Testis (tissue), 3 donors: ENCODE data around the gene XPNPEP3. TPM values are rescaled to one million over a fixed set of nuclear protein-coding genes. Genes with fewer than 3 reads are reported as not detected.

Experiments used
- DNase-seq: peaks from one replicate; pipeline ENCODE4 v3.0.0-alpha.2; 2019
- H3K27ac ChIP-seq, 2 donors: fragments of 200-600 bp; sonication (generic); one replicate each; pipeline ENCODE4 v1.5.1; 2019
- H3K27me3 ChIP-seq: fragments of 200-600 bp; sonication (generic); one replicate; pipeline ENCODE4 v1.5.1; 2019
- H3K36me3 ChIP-seq: fragments of 200-600 bp; sonication (generic); one replicate; pipeline ENCODE4 v1.5.1; 2017; ENCODE audit warnings: low read depth; ENCODE audit errors: missing control alignments
- H3K4me1 ChIP-seq: fragments of 200-600 bp; sonication (generic); one replicate; pipeline ENCODE4 v1.5.1; 2019
- H3K4me3 ChIP-seq, 2 donors: fragments of 200-600 bp; sonication (generic); one replicate each; pipeline ENCODE4 v1.5.1; 2017 to 2019
- H3K9me3 ChIP-seq: fragments of 200-600 bp; sonication (generic); one replicate; pipeline ENCODE4 v1.5.1; 2017
- CTCF ChIP-seq, 3 experiments: fragments of 450-650 bp in 2 of 3; fragments of 200-600 bp in 1 of 3; sonication (generic) in 1 of 3; IDR thresholded peaks; one replicate each; pipeline ENCODE4 v1.5.1; 2016 to 2019; ENCODE audit warnings: antibody characterized with exemption in 3 of 3, mild to moderate bottlenecking in 2 of 3, moderate library complexity in 1 of 3
- POLR2A ChIP-seq: fragments of 450-650 bp; IDR thresholded peaks from one replicate; pipeline ENCODE4 v1.6.1; 2017; ENCODE audit warnings: antibody characterized with exemption, mild to moderate bottlenecking, moderate library complexity
- WGBS, 2 donors: methylation state at CpG; one replicate each; pipeline ENCODE4 v1.1.5; 2018; 5-methylcytosine and 5-hydroxymethylcytosine counted together
- intact Hi-C: fragments of 100-400 bp; cut with DNase I; formaldehyde crosslinking; loops from one replicate; pipeline ENCODE4 v1.15.1; 2023; ENCODE audit warnings: low total_unique reads
- microRNA-seq, 2 donors: library from miRNA; unstranded; fragments of <30 nt; microRNA quantifications; one replicate each; pipeline ENCODE4, GENCODE V29; 2016; ENCODE audit warnings: borderline number of aligned reads in 2 of 2, borderline replicate concordance in 1 of 2
- polyA plus RNA-seq: library from polyadenylated mRNA; stranded (reverse); fragments of 350-450 nt; fragmentation: Illumina TruSeq; extraction: RNeasy Lipid Tissue Mini Kit (QIAGEN cat#74804); gene quantifications from one replicate; pipeline ENCODE4 v1.2.3, GENCODE V29; 2014; ENCODE audit warnings: low read depth, low replicate concordance; ENCODE audit not compliant: insufficient read depth
- small RNA-seq, 2 donors: library from RNA; depleted of rRNA; stranded (forward); fragments of <200 nt; gene quantifications; one replicate each; pipeline ENCODE3, GENCODE V24; 2016
- total RNA-seq, 2 donors: library from RNA; depleted of rRNA; stranded (reverse); fragments of >200 nt; gene quantifications; one replicate each; pipeline ENCODE4 v1.2.3, GENCODE V29; 2016

Gene XPNPEP3
- total and polyA plus RNA-seq, 3 donors from 2014 or later: 29.5 to 46.5 (median 43.5) TPM

- Histone ChIP-seq H3K4me3 (no peak overlapping the region), H3K27me3 (no peaks in the 10 kb centered on the region), H3K4me1 (peaks cover 2% of the 10 kb centered on the region), H3K9me3 (no peaks in the 10 kb centered on the region), H3K27ac (no peak overlapping the region), H3K36me3 (no peaks in the 10 kb centered on the region)
- DNase-seq: no peak
- TF ChIP-seq POLR2A: no peak
- no peak for TF ChIP-seq CTCF (IDR thresholded peaks at IDR 0.05)
- intact Hi-C loops: no loop called here
- 86 to 95% methylated on average over 17 to 18 of the region's 18 CpGs for WGBS, 2 donors
Measured at GRCh38 chr22:40976866-40977700, 120.1 kb downstream of the XPNPEP3 start.

- H3K27ac ChIP-seq: no peak overlapping the region
- H3K4me3 ChIP-seq: no peak overlapping the region
- no peaks in the 10 kb centered on the region for H3K36me3 ChIP-seq
- TF ChIP-seq POLR2A (no peak), CTCF (IDR thresholded peaks at IDR 0.05) (no peak)
- intact Hi-C loops: no loop called here
- no peaks in the 10 kb centered on the region for H3K27me3 ChIP-seq
- 93 to 94% methylated on average over 7 of the region's 7 CpGs for WGBS, 2 donors
- H3K4me1 ChIP-seq: peaks cover 2% of the 10 kb centered on the region
- DNase-seq: no peak
- H3K9me3 ChIP-seq: no peaks in the 10 kb centered on the region
Measured at GRCh38 chr22:40979198-40979597, 122.2 kb downstream of the XPNPEP3 start.

- intact Hi-C loops: no loop called here
Measured at GRCh38 chr22:40979871-40980270, 122.9 kb downstream of the XPNPEP3 start.

More at GRCh38 chr22:40979871-40980270, 122.9 kb downstream of the XPNPEP3 start:
- no peaks in the 10 kb centered on the region for H3K27me3 ChIP-seq
- H3K27ac ChIP-seq: no peak overlapping the region
- no peaks in the 10 kb centered on the region for H3K9me3 ChIP-seq
- no peak for TF ChIP-seq CTCF (IDR thresholded peaks at IDR 0.05)
- WGBS, 2 donors: 88 to 91% methylated on average over 8 of the region's 8 CpGs
- H3K4me3 ChIP-seq: no peak overlapping the region
- peaks cover 2% of the 10 kb centered on the region for H3K4me1 ChIP-seq
- DNase-seq: no peak
- H3K36me3 ChIP-seq: no peaks in the 10 kb centered on the region

Small RNA genes within 50 kb of the gene (microRNA-seq; reads per million reads assigned to microRNA genes)
- 0 reads per million in 2 donors for gene MIR4766

Small RNA genes within 50 kb of the gene (small RNA-seq; reads per million reads assigned to genes)
- gene MIR4766: 0 reads per million in 2 donors
- 0 reads per million in 2 donors for gene RF00017
- 0 reads per million in 2 donors for gene RNU6-379P

Other genes with a start within 250 kb of the XPNPEP3 start
- 100 to 1,000 TPM; 158 to 162 TPM for gene MRTFA, start 220.4 kb upstream of the XPNPEP3 start, total RNA-seq
- 59.5 TPM for gene MRTFA, start 220.4 kb upstream of the XPNPEP3 start, polyA plus RNA-seq
- gene MCHR1, start 177.7 kb upstream of the XPNPEP3 start, total RNA-seq: under 1 TPM; 0.47 to 0.62 TPM
- 0.42 TPM for gene MCHR1, start 177.7 kb upstream of the XPNPEP3 start, polyA plus RNA-seq
- 10 to 100 TPM; 33.8 to 36.1 TPM for gene SLC25A17, start 37.8 kb upstream of the XPNPEP3 start, total RNA-seq
- gene SLC25A17, start 37.8 kb upstream of the XPNPEP3 start, polyA plus RNA-seq: 42.8 TPM
- gene ST13, start 509 bp upstream of the XPNPEP3 start, total RNA-seq: 100 to 1,000 TPM; 139 to 149 TPM
- 345 TPM for gene ST13, start 509 bp upstream of the XPNPEP3 start, polyA plus RNA-seq
- gene DNAJB7, start 5.0 kb downstream of the XPNPEP3 start, total RNA-seq: 1 to 10 TPM; 3.3 to 9.5 TPM
- gene DNAJB7, start 5.0 kb downstream of the XPNPEP3 start, polyA plus RNA-seq: 3.8 TPM
- 10 to 100 TPM; 45.2 to 47.1 TPM for gene RBX1, start 94.2 kb downstream of the XPNPEP3 start, total RNA-seq
- 44.3 TPM for gene RBX1, start 94.2 kb downstream of the XPNPEP3 start, polyA plus RNA-seq
- gene EP300, start 235.4 kb downstream of the XPNPEP3 start, total RNA-seq: 100 to 1,000 TPM; 221 to 242 TPM
- 59.2 TPM for gene EP300, start 235.4 kb downstream of the XPNPEP3 start, polyA plus RNA-seq